H1 (cell line): ENCODE measurements around the gene DTWD2. TPM values are rescaled to one million over a fixed set of nuclear protein-coding genes. Genes with fewer than 3 reads are reported as not detected.

Experiments used
- CHD7 ChIP-seq: fragments of 300-600 bp; sonication (generic); IDR thresholded peaks from 2 replicates; pipeline ENCODE4 v1.7.1; 2012; ENCODE audit warnings: low read length, moderate library complexity, mild to moderate bottlenecking, inconsistent platforms; ENCODE audit not compliant: insufficient replicate concordance
- FOSL1 ChIP-seq: IDR thresholded peaks from 2 replicates; pipeline ENCODE4 v1.6.1; 2011; ENCODE audit warnings: mild to moderate bottlenecking, low read depth, low read length, moderate library complexity; ENCODE audit not compliant: insufficient read depth
- NANOG ChIP-seq: IDR thresholded peaks from 2 replicates; pipeline ENCODE4 v1.6.1; 2011; ENCODE audit warnings: low read length, low read depth, mild to moderate bottlenecking, inconsistent platforms; ENCODE audit not compliant: insufficient read depth, poor library complexity, severe bottlenecking
- RFX5 ChIP-seq: IDR thresholded peaks from 2 replicates; pipeline ENCODE4 v1.6.1; 2011; ENCODE audit warnings: low read depth, low read length, improper control_type of control experiment, borderline replicate concordance
- YY1 ChIP-seq: IDR thresholded peaks from 2 replicates; pipeline ENCODE4 v1.6.1; 2011; ENCODE audit warnings: low read depth, mild to moderate bottlenecking, low read length
- ZNF274 ChIP-seq: IDR thresholded peaks from 2 replicates; pipeline ENCODE4 v1.7.0; 2012; ENCODE audit warnings: low read length, borderline replicate concordance; ENCODE audit errors: extremely low read depth
- polyA plus RNA-seq, 7 experiments: library from polyadenylated mRNA; depleted of rRNA in 3 of 7; stranded (reverse) in 5 of 7; unstranded in 2 of 7; fragments of >200 nt in 5 of 7; fragments of 200-250 nt in 2 of 7; gene quantifications; 1 replicate in 5 of 7; 2 replicates in 1 of 7; 4 replicates in 1 of 7; pipeline versions ENCODE4 v1.2.1 to v1.2.3, GENCODE V29; 2011 to 2013; ENCODE audit warnings: missing spikeins in 2 of 7, mixed read lengths in 2 of 7
- total RNA-seq: library from RNA; stranded (reverse); fragmentation: NEBNext Ultra II Directional; extraction: Animal tissue kit (Norgen Biotek cat#: 25700); gene quantifications from 2 replicates; pipeline ENCODE4 v1.2.1, GENCODE V29; 2021
- TF ChIP-seq, protein P1 (sequence below): IDR thresholded peaks from 2 replicates; pipeline ENCODE4 v1.6.1; 2012; ENCODE audit warnings: low read length, inconsistent platforms

The DTWD2 gene
- total and polyA plus RNA-seq, 2 of the 8 experiments (the other 6 are each of a cell fraction or from before 2014, with no cell fraction given) = 4.3 to 17.1 TPM

- no peak for TF ChIP-seq CHD7
- no peak for TF ChIP-seq NANOG
- TF ChIP-seq RFX5 = no peak
- no peak for TF ChIP-seq YY1
- TF ChIP-seq ZNF274 = no peak
- TF ChIP-seq FOSL1 = no peak
- TF ChIP-seq, protein P1, sequence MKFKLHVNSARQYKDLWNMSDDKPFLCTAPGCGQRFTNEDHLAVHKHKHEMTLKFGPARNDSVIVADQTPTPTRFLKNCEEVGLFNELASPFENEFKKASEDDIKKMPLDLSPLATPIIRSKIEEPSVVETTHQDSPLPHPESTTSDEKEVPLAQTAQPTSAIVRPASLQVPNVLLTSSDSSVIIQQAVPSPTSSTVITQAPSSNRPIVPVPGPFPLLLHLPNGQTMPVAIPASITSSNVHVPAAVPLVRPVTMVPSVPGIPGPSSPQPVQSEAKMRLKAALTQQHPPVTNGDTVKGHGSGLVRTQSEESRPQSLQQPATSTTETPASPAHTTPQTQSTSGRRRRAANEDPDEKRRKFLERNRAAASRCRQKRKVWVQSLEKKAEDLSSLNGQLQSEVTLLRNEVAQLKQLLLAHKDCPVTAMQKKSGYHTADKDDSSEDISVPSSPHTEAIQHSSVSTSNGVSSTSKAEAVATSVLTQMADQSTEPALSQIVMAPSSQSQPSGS = no peak
Measured at GRCh38 chr5:119031011-119031886, 42.9 kb upstream of the DTWD2 start (continued).
